Measurements from ENCODE around the gene ZC3H13.

DNA sequence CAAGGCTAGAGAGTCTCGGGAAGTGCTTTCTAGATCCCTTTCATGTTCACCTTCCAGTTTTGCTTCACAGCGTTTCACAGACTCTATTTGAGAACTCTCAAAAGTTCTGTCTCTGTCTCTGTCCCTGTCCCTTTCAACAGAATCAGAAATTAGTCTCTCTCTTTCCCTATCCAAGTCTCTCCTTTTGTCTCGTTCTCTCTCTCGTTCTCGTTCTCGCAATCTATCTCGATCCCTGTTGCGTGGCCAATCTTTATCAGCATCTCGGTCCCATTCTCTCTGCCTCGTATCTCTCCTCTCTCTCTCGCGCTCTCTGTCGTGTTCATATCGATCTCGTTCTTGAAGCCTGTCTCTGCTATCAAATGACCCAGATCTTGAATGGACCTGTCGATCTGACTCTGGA lies 85.0 kb downstream of the ZC3H13 start:
- TF ChIP-seq GATA2 (IDR thresholded peaks at IDR 0.05; ENCODE audit: low read depth, low read length) = no peak
- TF ChIP-seq GATA3 (IDR thresholded peaks at IDR 0.05; ENCODE audit: low read depth, low read length) = no peak
